CD14-positive monocyte (primary cell): Measurements from ENCODE around the gene TRANK1. TPM values are rescaled to one million over a fixed set of nuclear protein-coding genes. Genes with fewer than 3 reads are reported as not detected.
A peak's percentile ranks its signal among the peaks of the same experiment; 100 is the strongest.

Experiments used
- DNase-seq, 3 donors: peaks; one replicate each; pipeline ENCODE4 v3.0.0-alpha.2; 2011 to 2022
- H2AFZ ChIP-seq: 2 replicates; pipeline ENCODE4 v1.6.0; 2012; ENCODE audit warnings: mild to moderate bottlenecking, low read depth, low read length, inconsistent platforms; ENCODE audit not compliant: insufficient read depth, poor library complexity, severe bottlenecking
- H3K27ac ChIP-seq, 2 donors: 1 replicate in 1 of 2; 2 replicates in 1 of 2; pipeline ENCODE4 v1.5.1; 2012 to 2013; ENCODE audit warnings: low read length in 2 of 2, control low read depth in 1 of 2, inconsistent platforms in 1 of 2, low read depth in 1 of 2, mild to moderate bottlenecking in 1 of 2
- H3K27me3 ChIP-seq, 2 donors: one replicate each; pipeline versions ENCODE4 v1.6.0 to v1.6.1; 2011 to 2013; ENCODE audit warnings: low read length in 2 of 2; ENCODE audit not compliant: control insufficient read depth in 2 of 2, insufficient read depth in 2 of 2
- H3K36me3 ChIP-seq, 2 donors: replicated peaks in 1 of 2; 1 replicate in 1 of 2; 2 replicates in 1 of 2; pipeline versions ENCODE4 v1.5.1 to v1.6.1; 2012 to 2013; ENCODE audit warnings: low read length in 2 of 2, control low read depth in 1 of 2, inconsistent platforms in 1 of 2, mild to moderate bottlenecking in 1 of 2; ENCODE audit not compliant: insufficient read depth in 2 of 2, control insufficient read depth in 1 of 2
- H3K4me1 ChIP-seq, 2 donors: 1 replicate in 1 of 2; 2 replicates in 1 of 2; pipeline versions ENCODE4 v1.5.1 to v1.6.1; 2012 to 2013; ENCODE audit warnings: low read length in 2 of 2, control low read depth in 1 of 2, inconsistent platforms in 1 of 2, mild to moderate bottlenecking in 1 of 2, moderate library complexity in 1 of 2; ENCODE audit not compliant: insufficient read depth in 2 of 2, control insufficient read depth in 1 of 2
- H3K4me2 ChIP-seq: replicated peaks from 2 replicates; pipeline ENCODE3; 2012; ENCODE audit warnings: low read length, moderate library complexity, mild to moderate bottlenecking; ENCODE audit not compliant: poor library complexity, severe bottlenecking; ENCODE audit errors: extremely low read depth
- H3K4me3 ChIP-seq, 3 experiments: fragments of 200-600 bp in 1 of 3; sonication (generic) in 1 of 3; replicated peaks in 1 of 3; 1 replicate in 2 of 3; 2 replicates in 1 of 3; pipeline ENCODE4 v1.5.1; 2011 to 2013; ENCODE audit warnings: low read length in 3 of 3, mild to moderate bottlenecking in 3 of 3, control low read depth in 2 of 3, low read depth in 2 of 3, inconsistent platforms in 1 of 3, moderate library complexity in 1 of 3
- H3K79me2 ChIP-seq: 2 replicates; pipeline ENCODE4 v1.6.0; 2012; ENCODE audit warnings: mild to moderate bottlenecking, control low read depth, inconsistent platforms, low read length, moderate library complexity; ENCODE audit not compliant: insufficient read depth
- H3K9ac ChIP-seq: 2 replicates; pipeline ENCODE4 v1.6.0; 2017; ENCODE audit warnings: low read length, mild to moderate bottlenecking; ENCODE audit not compliant: insufficient read depth, poor library complexity, severe bottlenecking
- H3K9me3 ChIP-seq, 2 donors: replicated peaks in 1 of 2; 1 replicate in 1 of 2; 2 replicates in 1 of 2; pipeline versions ENCODE4 v1.5.1 to v1.6.1; 2012 to 2013; ENCODE audit warnings: low read length in 2 of 2, control low read depth in 1 of 2; ENCODE audit not compliant: control insufficient read depth in 1 of 2, insufficient read depth in 1 of 2
- H4K20me1 ChIP-seq: 2 replicates; pipeline ENCODE4 v1.6.0; 2012; ENCODE audit warnings: mild to moderate bottlenecking, low read length, control low read depth, moderate library complexity; ENCODE audit not compliant: insufficient read depth
- H3K27ac Mint-ChIP-seq, 7 donors: one replicate each; pipeline ENCODE4 v1.8.0; 2020; ENCODE audit warnings: mild to moderate bottlenecking in 7 of 7, mixed read lengths in 7 of 7, moderate library complexity in 6 of 7, inconsistent platforms in 2 of 7
- H3K27me3 Mint-ChIP-seq, 3 donors: one replicate each; pipeline ENCODE4 v1.8.0; 2021 to 2022; ENCODE audit warnings: low read depth in 3 of 3, mild to moderate bottlenecking in 3 of 3, mixed read lengths in 3 of 3, moderate library complexity in 3 of 3, inconsistent platforms in 1 of 3
- H3K36me3 Mint-ChIP-seq, 2 donors: one replicate each; pipeline ENCODE4 v1.8.0; 2020; ENCODE audit warnings: mixed read lengths in 2 of 2, inconsistent platforms in 1 of 2, mild to moderate bottlenecking in 1 of 2
- H3K4me1 Mint-ChIP-seq: one replicate; pipeline ENCODE4 v1.8.0; 2020; ENCODE audit warnings: mild to moderate bottlenecking, mixed read lengths
- H3K4me3 Mint-ChIP-seq, 2 donors: one replicate each; pipeline ENCODE4 v1.8.0; 2020; ENCODE audit warnings: mild to moderate bottlenecking in 2 of 2, mixed read lengths in 2 of 2, moderate library complexity in 1 of 2
- H3K9me3 Mint-ChIP-seq, 7 donors: one replicate each; pipeline ENCODE4 v1.8.0; 2020 to 2022; ENCODE audit warnings: mixed read lengths in 7 of 7, mild to moderate bottlenecking in 6 of 7, moderate library complexity in 6 of 7, inconsistent platforms in 2 of 7
- WGBS: methylation state at CpG from one replicate; pipeline ENCODE4 v1.1.5; 2013; ENCODE audit warnings: missing lambda C conversion rate; ENCODE audit not compliant: insufficient coverage; 5-methylcytosine and 5-hydroxymethylcytosine counted together
- intact Hi-C, 2 donors: fragments of 100-400 bp; cut with micrococcal nuclease; formaldehyde crosslinking; loops; one replicate each; pipeline versions ENCODE4 v1.15.0 to v1.15.1; 2023
- polyA plus RNA-seq, 3 donors: library from polyadenylated mRNA; depleted of rRNA in 1 of 3; unstranded in 2 of 3; stranded (reverse) in 1 of 3; fragments of 300-500 nt in 2 of 3; fragments of >200 nt in 1 of 3; fragmentation: Illumina TruSeq in 2 of 3; gene quantifications; 1 replicate in 2 of 3; 2 replicates in 1 of 3; pipeline ENCODE4 v1.2.3, GENCODE V29; 2012 to 2021
- TF ChIP-seq, protein P1 (sequence below): fragments of 200-600 bp; IDR thresholded peaks from one replicate; pipeline ENCODE4 v1.8.0; 2022; ENCODE audit warnings: antibody characterized with exemption, mild to moderate bottlenecking

The TRANK1 gene
- polyA plus RNA-seq, 3 donors = 2.8 to 6.3 (median 5.8) TPM

DNA sequence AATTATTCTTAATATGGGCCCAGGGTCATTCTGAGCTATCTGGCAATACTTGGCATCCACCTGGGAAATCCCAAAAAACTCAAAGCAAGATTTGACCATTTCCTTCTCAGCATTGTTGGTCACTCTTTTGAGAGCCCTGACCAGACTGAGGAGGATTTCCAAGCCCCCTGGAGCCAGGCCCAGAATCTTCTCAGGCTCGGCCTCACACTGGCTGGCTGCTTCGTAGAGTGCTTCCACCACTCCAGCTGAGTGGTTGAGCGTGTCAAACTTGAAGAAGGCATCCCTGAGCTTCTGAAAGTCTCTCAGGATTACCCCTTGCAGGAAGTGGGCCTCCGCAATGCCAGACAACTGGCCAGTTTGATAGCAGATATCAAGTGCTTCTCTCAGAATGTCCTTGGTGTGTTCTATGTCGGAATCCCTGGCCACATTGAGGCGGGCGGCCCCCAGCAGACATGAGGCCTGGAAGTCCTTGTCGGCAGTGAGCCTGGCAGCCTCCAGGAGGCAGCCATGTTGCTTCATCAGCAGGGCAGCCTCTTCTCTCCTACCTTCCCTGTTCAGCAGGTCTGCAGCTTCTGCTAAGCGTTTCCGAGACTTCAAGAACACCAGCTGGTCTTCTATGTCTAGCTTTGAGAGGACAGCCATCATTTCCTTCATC, 111.6 kb downstream of the TRANK1 start:
- H3K27ac Mint-ChIP-seq = peak overlapping the region in 1 of 7 donors; percentile 13
- Histone ChIP-seq H3K36me3 (peaks cover 10 to 44% of the 10 kb centered on the region in 2 donors), H3K27ac (no peak overlapping the region), H3K4me2 (no peak overlapping the region), H3K79me2 (no peaks in the 10 kb centered on the region), H3K4me1 (no peaks in the 10 kb centered on the region), H3K9ac (no peak overlapping the region), H2AFZ (no peak overlapping the region), H3K27me3 (no peaks in the 10 kb centered on the region), H3K9me3 (no peaks in the 10 kb centered on the region), H4K20me1 (no peaks in the 10 kb centered on the region), H3K4me3 (no peak overlapping the region)
- intact Hi-C loops = no loop called here
- H3K36me3 Mint-ChIP-seq = peaks cover 26 to 61% of the 10 kb centered on the region in 2 donors
- H3K27me3 Mint-ChIP-seq = peaks cover 0 to 1% (median 0%) of the 10 kb centered on the region in 3 donors
- H3K4me3 Mint-ChIP-seq = no peak overlapping the region
- DNase-seq = no peak
- peaks cover 0 to 2% (median 0%) of the 10 kb centered on the region in 7 donors for H3K9me3 Mint-ChIP-seq
- H3K4me1 Mint-ChIP-seq = no peaks in the 10 kb centered on the region
- TF ChIP-seq, protein P1, sequence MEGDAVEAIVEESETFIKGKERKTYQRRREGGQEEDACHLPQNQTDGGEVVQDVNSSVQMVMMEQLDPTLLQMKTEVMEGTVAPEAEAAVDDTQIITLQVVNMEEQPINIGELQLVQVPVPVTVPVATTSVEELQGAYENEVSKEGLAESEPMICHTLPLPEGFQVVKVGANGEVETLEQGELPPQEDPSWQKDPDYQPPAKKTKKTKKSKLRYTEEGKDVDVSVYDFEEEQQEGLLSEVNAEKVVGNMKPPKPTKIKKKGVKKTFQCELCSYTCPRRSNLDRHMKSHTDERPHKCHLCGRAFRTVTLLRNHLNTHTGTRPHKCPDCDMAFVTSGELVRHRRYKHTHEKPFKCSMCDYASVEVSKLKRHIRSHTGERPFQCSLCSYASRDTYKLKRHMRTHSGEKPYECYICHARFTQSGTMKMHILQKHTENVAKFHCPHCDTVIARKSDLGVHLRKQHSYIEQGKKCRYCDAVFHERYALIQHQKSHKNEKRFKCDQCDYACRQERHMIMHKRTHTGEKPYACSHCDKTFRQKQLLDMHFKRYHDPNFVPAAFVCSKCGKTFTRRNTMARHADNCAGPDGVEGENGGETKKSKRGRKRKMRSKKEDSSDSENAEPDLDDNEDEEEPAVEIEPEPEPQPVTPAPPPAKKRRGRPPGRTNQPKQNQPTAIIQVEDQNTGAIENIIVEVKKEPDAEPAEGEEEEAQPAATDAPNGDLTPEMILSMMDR = no peak
- 97% methylated on average over 10 of the region's 10 CpGs for WGBS

DNA sequence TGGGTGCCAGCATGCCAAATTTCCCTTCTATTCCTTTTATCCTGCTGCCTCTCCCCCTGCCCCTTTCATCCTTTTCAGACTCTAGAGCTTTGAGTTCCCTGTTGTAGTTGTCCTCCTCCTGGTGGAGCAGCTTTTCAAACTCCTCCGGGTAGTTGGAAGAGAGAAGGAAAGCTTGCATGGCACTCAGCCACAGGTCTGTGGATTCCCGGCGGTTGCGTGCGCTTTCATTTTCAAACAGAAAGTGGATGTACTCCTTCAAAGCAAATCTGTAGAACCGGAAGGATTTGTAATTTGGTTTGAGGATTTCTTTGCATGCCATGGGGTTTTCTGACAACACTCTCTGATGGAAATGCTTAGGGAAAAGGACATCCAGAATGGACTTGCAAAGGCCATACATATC, 112.4 kb downstream of the TRANK1 start:
- Mint-ChIP-seq H3K27me3 (peaks cover 0 to 1% (median 0%) of the 10 kb centered on the region in 3 donors), H3K9me3 (peaks cover 0 to 2% (median 0%) of the 10 kb centered on the region in 7 donors), H3K4me1 (no peaks in the 10 kb centered on the region), H3K4me3 (no peak overlapping the region), H3K36me3 (peaks cover 22 to 61% of the 10 kb centered on the region in 2 donors), H3K27ac (no peak overlapping the region)
- intact Hi-C loops = no loop called here
- no peak overlapping the region for H3K27ac ChIP-seq
- DNase-seq = no peak
- no peaks in the 10 kb centered on the region for H3K27me3 ChIP-seq
- no peak overlapping the region for H3K9ac ChIP-seq
- no peaks in the 10 kb centered on the region for H3K9me3 ChIP-seq
- no peak overlapping the region for H3K4me3 ChIP-seq
- H3K36me3 ChIP-seq = peaks cover 10 to 47% of the 10 kb centered on the region in 2 donors
- no peaks in the 10 kb centered on the region for H3K4me1 ChIP-seq
- 100% methylated on average over 1 of the region's 6 CpGs for WGBS
- TF ChIP-seq, protein P1 = no peak
- H3K4me2 ChIP-seq = no peak overlapping the region
- H2AFZ ChIP-seq = no peak overlapping the region
- no peaks in the 10 kb centered on the region for H4K20me1 ChIP-seq
- no peaks in the 10 kb centered on the region for H3K79me2 ChIP-seq
